Stimulated activated CD4-positive, alpha-beta T cell treated with anti-CD3 and anti-CD28 coated beads, Interleukin-4, amount 100 ng/mL, for 24 hours (primary cell): ENCODE measurements around the gene ZBTB4.
A peak's percentile ranks its signal among the peaks of the same experiment; 100 is the strongest.
"Not testable (repeated sequence)": the region's sequence is repeated elsewhere in the genome, so short reads cannot be mapped to it uniquely, and the experiment has no call there.

Experiments used
- DNase-seq: peaks from one replicate; pipeline ENCODE4 v3.0.0-alpha.2; 2020

The ZBTB4 gene

GRCh38 chr17:7490144-7490543, 10.7 kb upstream of the ZBTB4 start:
- DNase-seq = no peak

- no peak for DNase-seq
These were observed 6.8 kb upstream of the ZBTB4 start for GRCh38 chr17:7486181-7486580.

- no peak for DNase-seq
These were observed 5.5 kb upstream of the ZBTB4 start for GRCh38 chr17:7484919-7485377.

- DNase-seq = peak; percentile 97
These were observed 4.9 kb upstream of the ZBTB4 start, which contains the start of gene POLR2A for GRCh38 chr17:7484067-7484918. TSS of gene POLR2A (plus strand) at chr17:7484366.

DNA sequence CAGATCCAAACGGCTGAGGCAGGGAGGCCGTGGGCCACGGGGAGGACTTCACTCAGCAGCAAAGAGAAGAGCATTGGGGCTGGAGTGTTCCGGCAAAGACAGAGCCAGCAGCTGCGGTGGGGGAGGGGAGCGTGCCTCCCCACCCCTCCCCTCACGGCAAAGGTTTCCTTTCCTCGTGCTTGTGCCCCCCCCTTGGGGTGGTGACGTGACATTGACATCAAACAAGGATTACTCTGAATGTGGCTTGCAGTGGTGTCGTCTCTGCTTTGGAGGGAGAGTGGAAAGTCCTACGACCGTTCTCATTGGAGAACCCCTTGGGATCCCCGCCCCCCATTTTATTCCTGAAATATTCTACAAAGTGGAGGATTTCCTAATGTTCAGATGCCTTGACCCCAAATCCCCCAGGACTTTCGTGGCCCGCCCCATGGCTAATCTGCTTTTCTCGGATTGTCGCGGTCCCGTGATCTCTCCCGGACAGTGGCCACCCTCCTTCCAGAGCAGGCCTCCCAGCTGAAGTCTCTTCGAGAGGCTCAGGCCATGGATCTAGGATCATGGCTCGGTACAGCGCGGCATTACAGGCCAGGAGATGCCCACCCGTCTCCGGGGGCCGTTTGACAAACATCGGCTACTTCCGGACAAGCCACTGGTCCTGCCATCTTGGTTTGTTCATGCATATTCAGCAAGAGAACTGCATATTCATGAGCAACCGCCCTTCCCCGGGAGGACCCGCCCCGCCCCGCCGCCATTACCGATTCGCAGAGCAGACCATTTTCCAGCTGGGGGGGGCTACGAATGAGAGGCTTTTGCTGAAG, 4.0 kb upstream of the ZBTB4 start:
- peak; percentile 96 for DNase-seq

GRCh38 chr17:7482742-7483088, 3.3 kb upstream of the ZBTB4 start:
- DNase-seq = not testable (repeated sequence)

GRCh38 chr17:7481842-7482741, 2.7 kb upstream of the ZBTB4 start:
- DNase-seq = not testable (repeated sequence)

DNA sequence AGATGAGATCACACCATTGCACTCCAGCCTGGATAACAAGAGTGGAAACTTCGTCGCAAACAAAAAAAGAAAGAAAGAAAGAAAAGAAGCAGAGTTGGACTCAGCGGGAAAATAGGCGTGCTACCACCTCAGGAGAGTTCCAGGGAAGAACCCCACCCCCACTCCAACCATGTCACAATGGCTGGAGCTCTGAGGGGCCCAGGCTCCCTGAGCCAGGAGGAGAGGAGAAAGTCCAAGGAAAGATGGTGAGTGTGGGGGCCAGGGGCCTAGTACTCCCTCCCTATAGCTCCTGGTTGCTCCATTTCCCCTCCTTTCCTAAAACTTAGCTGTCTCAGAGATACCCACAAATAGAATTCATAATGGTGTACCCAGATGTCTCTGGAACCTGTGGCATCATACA, 1.8 kb upstream of the ZBTB4 start, which contains the start of gene SLC35G6:
Gene SLC35G6, plus strand, starts transcription at position 172 of the 400 bp plus-strand sequence. Its CDS starts 71 bp downstream, at position 243.
- not testable (repeated sequence) for DNase-seq

- no peak for DNase-seq
These were observed 606 bp upstream of the ZBTB4 start for GRCh38 chr17:7480089-7480384.

DNA sequence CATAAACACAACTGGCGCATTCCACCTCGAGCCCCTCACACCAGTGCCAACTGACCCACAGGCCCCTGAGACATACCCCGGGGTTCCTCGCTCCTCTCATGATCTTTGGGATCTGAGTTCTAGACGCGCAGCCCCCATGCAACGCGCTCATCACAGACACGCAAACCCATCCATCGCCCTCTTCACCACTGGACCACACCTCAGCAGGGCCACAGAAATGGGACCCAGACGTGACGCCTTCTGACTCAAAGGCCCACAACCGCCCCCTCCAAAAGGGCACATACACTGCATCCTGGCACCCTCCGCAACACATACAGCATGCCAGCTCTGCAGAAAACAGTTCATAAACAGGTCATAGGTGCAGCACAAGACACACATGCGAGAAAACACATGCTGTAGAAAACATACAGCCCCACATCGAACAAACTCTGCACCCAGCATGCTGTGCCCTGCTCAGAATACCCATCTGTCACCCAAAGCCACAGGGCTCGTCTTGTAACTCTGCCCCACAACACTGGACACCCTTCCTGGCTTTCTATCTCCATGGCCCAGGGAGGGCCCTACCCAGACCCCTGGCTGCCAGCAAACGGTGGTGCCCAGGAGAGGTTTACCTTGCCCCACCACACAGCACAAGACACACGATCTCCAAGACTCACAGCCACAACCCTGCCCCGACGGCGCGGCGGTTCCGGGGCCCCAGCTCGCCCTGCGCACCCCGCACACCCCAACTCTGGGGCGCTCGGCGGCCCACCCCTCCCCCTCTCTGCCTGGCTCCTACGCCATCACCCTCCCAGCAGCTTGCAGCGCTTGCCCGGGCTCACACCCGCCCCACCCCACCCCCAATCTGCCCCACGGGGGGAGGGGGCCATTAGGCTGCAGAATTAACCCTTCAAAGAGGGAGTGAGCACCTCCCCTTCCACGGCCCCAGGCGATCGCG, 887 bp downstream of the ZBTB4 start:
- peak; percentile 54 for DNase-seq

DNA sequence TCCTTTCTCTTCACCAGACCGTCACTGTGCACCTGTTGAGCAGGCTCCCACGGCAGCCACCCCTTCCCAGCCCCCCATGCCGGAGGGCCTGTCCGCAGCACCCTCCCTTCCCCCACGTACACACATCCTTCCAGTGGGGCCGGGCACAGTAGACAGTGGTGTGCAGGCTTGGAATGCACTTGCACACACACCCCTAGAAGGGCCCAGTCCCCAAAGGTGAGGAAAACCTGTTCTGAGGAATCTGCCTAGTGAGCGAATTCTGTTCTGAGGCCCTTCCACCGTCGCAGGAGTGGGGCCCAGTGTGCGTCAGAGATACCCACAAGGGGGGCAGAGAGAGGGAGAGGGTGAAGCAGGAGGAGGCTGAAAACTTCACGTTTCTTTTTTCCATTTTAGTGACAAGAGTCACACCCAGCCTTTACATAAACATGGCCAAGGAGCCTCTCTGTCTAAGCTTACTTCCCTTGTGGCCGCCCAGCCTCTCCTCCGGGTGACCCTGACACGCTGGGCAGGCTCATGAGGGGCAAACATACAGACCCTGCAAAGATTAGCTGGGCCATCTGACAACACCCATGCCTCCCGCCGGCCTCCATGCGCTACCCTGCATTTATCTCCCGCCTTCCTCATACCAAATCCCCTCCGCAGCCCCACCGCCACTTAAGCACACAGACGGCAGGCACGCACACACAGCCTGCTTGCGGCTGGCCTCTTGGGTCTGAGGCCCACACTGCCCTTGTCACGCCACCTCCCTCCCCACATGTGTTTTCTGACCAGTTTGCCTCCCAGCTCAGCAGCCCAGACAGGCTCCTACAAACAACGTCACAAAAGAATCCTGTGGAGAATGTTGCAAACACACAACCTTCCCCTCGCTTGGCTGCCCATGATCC, 1.8 kb downstream of the ZBTB4 start:
- DNase-seq = no peak

DNA sequence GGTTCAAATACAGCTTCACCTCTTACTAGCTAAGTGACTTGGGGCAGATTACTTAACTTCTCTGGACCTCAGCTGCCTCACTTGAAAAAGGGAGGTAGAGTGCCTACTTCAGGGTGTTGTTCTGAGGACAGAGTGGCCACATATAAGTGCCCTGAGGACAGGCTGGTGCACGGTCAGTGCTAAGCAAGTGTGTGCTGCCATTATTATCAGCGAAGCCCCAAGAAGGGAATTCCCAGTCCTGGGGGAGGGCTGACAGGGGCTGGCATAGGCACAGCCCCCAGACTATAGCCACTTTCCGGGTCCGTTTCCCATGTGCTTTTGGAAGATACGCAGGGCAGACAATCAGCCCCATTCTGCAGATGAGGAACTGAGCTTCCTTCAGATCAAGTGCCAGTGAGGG, 2.5 kb downstream of the ZBTB4 start:
- no peak for DNase-seq

- no peak for DNase-seq
These were observed 2.9 kb downstream of the ZBTB4 start for GRCh38 chr17:7476494-7476893.

GRCh38 chr17:7475764-7476422, 3.5 kb downstream of the ZBTB4 start:
- DNase-seq = no peak

- DNase-seq = not testable (repeated sequence)
These were observed 4.7 kb downstream of the ZBTB4 start for GRCh38 chr17:7474767-7475166.

DNA sequence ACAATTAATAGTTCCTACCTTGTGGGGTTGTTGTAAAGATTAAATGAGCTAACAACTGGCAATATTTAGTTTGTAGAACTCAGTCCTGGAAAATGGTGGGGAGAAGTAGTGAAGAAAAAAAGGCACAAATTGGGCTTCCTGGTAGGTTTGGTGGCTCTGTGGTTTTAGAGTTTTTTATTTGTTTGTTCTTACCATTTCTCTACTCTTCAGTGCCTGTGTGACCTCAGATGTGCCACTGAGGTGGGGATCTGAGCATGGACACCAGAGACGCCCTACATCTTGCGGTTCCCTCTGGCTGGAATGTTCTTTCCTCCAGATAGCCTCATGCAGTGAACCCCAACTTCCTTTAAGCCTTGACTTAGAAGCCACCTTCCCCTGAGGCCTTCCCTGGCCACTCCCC, 7.7 kb downstream of the ZBTB4 start:
- DNase-seq = no peak

DNA sequence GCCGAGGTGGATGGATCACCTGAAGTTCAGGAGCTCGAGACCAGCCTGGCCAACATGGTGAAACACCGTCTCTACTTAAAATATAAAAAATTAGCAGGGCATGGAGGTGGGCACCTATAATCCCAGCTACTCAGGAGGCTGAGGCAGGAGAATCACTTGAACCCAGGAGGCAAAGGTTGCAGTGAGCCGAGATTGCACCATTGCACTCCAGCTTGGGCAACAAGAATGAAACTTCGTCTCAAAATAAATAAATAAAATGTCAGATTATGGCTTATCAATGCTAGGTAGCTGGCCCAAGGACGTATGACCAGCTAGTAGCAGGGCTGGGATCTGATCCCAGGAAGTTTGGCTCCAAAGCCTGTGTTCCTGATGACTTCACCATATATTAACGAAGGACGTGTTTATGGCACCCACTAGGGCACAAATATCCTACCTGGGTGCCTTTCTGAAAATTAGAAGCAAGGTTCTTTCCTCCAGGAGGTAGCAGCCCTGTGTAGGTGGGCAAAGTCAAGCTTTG, 8.9 kb downstream of the ZBTB4 start:
- not testable (repeated sequence) for DNase-seq

DNA sequence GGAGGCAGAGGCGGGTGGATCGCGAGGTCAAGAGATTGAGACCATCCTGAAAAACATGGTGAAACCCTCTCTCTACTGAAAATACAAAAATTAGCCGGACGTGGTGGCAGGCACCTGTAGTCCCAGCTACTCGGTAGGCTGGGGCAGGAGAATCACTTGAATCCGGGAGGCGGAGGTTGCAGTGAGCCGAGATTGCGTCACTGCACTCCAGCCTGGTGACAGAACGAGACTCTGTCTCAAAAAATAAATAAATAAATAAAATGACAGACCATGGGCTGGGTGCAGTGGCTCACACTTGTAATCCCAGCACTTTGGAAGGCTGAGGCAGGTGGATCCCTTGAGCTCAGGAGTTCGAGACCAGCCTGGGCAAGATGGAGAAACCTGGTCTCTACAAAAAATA, 9.6 kb downstream of the ZBTB4 start:
- not testable (repeated sequence) for DNase-seq

GRCh38 chr17:7468804-7469389, 10.5 kb downstream of the ZBTB4 start:
- no peak for DNase-seq
